HG02763 (cell line): ENCODE data around the gene TMPRSS6.

Experiments
- ATAC-seq: cut with Tn5 transposase; IDR thresholded peaks from one replicate; pipeline ENCODE4 v1.9.1; 2021; ENCODE audit warnings: mild to moderate bottlenecking, moderate library complexity; ENCODE audit not compliant: unreplicated experiment

Gene TMPRSS6

GRCh38 chr22:37069719-37070118 is 39.8 kb downstream of the TMPRSS6 start:
- no peak for ATAC-seq

GRCh38 chr22:37069319-37069718 is 40.2 kb downstream of the TMPRSS6 start:
- ATAC-seq = no peak

- no peak for ATAC-seq
Observed at GRCh38 chr22:37068859-37069258, 40.7 kb downstream of the TMPRSS6 start.

- ATAC-seq = no peak
Observed at GRCh38 chr22:37067428-37067827, 42.1 kb downstream of the TMPRSS6 start.

GRCh38 chr22:37065961-37066360 is 43.6 kb downstream of the TMPRSS6 start:
- ATAC-seq = no peak

GRCh38 chr22:37065180-37065579 is 44.3 kb downstream of the TMPRSS6 start:
- ATAC-seq = no peak

GRCh38 chr22:37064553-37064952 is 45.0 kb downstream of the TMPRSS6 start:
- ATAC-seq = no peak

- no peak for ATAC-seq
Observed at GRCh38 chr22:37063431-37064420, 45.8 kb downstream of the TMPRSS6 start.

- ATAC-seq = no peak
Observed at GRCh38 chr22:37062702-37063381, 46.7 kb downstream of the TMPRSS6 start.

- no peak for ATAC-seq
Observed at GRCh38 chr22:37062376-37062675, 47.2 kb downstream of the TMPRSS6 start.

- ATAC-seq = no peak
Observed at GRCh38 chr22:37061611-37062375, 47.7 kb downstream of the TMPRSS6 start.

- no peak for ATAC-seq
Observed at GRCh38 chr22:37060801-37061610, 48.5 kb downstream of the TMPRSS6 start.

GRCh38 chr22:37059876-37060449 is 49.5 kb downstream of the TMPRSS6 start:
- no peak for ATAC-seq

GRCh38 chr22:37058917-37059701 is 50.4 kb downstream of the TMPRSS6 start:
- no peak for ATAC-seq

GRCh38 chr22:37057796-37058510 is 51.6 kb downstream of the TMPRSS6 start:
- ATAC-seq = no peak

GRCh38 chr22:37057226-37057625 is 52.3 kb downstream of the TMPRSS6 start:
- ATAC-seq = no peak

- ATAC-seq = no peak
Observed at GRCh38 chr22:37056246-37056645, 53.3 kb downstream of the TMPRSS6 start.

GRCh38 chr22:37054600-37055365 is 54.7 kb downstream of the TMPRSS6 start:
- ATAC-seq = no peak
